Measurements from ENCODE around the gene NENF. TPM values are rescaled to one million over a fixed set of nuclear protein-coding genes. Genes with fewer than 3 reads are reported as not detected.
"Not testable (repeated sequence)": the region's sequence is repeated elsewhere in the genome, so short reads cannot be mapped to it uniquely, and the experiment has no call there.

The NENF gene
- polyA plus RNA-seq, 1 of the 3 experiments (the other 2 are of a cell fraction): 78.7 TPM

DNA sequence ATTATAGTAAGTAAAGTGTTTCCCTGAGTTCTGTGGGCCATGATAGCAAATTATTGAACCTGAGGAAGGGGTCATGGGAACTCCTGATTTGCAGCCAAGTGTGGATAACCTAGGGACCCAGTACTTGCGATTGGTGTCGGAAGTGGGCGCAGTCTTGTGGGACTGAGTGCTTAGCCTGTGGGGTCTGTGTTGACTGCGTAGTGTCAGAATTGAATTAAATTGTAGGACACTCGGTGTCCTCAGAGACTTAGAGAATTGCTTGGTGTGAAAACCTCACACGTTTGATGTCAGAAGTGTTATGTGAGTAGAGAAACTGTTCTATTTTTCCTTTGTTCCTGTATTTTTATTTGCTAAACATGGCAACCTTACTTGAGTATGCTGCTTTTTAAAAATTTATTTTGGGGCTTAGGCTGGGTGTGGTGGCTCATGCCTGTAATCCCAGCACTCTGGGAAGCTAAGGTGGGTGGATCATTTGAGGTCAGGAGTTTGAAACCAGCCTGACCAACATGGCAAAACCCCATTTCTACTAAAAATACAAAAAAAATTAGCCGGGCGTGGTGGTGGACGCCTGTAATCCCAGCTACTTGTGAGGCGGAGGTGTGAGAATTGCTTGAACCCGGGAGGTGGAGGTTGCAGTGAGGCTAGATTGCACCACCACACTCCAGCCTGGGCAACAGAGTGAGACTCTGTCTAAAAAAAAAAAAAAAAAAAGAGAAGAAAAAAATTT, 48.2 kb downstream of the NENF start:
- H3K4me2 ChIP-seq; H3K79me2 ChIP-seq (ENCODE audit: insufficient read depth); DNase-seq; H3K9me2 ChIP-seq; H3K9ac ChIP-seq; H3K27ac ChIP-seq (ENCODE audit: low read depth in 2 of 2, low read length in 1 of 2); H3K27me3 ChIP-seq (ENCODE audit: insufficient read depth); H3K9me3 ChIP-seq; H3K36me3 ChIP-seq (replicated peaks in 1 of 2; ENCODE audit: control insufficient read depth in 1 of 2, insufficient read depth in 2 of 2, low read length in 1 of 2); H3K4me3 ChIP-seq (ENCODE audit: low read depth in 2 of 2, low read length in 1 of 2); H2AFZ ChIP-seq (ENCODE audit: low read depth); POLR2A ChIA-PET; H3F3A ChIP-seq (replicated peaks; ENCODE audit: insufficient read depth); H3K4me1 ChIP-seq (ENCODE audit: control insufficient read depth in 1 of 2, insufficient read depth in 2 of 2, low read depth in 1 of 2, low read length in 1 of 2); H4K20me1 ChIP-seq (ENCODE audit: insufficient read depth): not testable (repeated sequence)
- CTCF ChIA-PET: interaction anchor here (1.2 to 5.2 kb wide), 5 partner anchors 24 to 301 kb away, joined by 3 to 51 read pairs (median 10); no protein-coding TSS in a partner anchor
- WGBS (ENCODE audit: low lambda C conversion rate): 85% methylated on average over 11 of the region's 11 CpGs

DNA sequence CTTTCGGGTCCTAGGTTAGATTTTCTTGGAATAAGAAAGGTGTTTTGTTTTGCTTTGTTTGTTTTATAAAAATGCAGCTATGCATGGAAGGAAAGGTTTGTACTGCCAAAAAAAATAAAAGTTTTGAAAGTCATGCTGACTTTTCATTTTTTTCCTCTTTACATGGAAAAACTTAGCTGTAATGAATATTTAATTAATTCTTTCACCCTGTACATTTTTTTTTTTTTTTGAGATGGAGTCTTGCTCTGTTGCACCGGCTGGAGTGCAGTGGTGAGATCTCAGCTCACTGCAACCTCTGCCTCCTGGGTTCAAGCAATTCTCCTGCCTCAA, 48.7 kb downstream of the NENF start:
- POLR2A ChIA-PET: no interaction called here
- H3K9me3 ChIP-seq: no peaks in the 10 kb centered on the region
- no peaks in the 10 kb centered on the region for H3K79me2 ChIP-seq (ENCODE audit: insufficient read depth)
- H3K36me3 ChIP-seq (replicated peaks in 1 of 2; ENCODE audit: control insufficient read depth in 1 of 2, insufficient read depth in 2 of 2, low read length in 1 of 2): no peaks in the 10 kb centered on the region
- DNase-seq: no peak
- H3K27ac ChIP-seq (ENCODE audit: low read depth in 2 of 2, low read length in 1 of 2): no peak overlapping the region
- H2AFZ ChIP-seq (ENCODE audit: low read depth): no peak overlapping the region
- TF ChIP-seq, protein P1, sequence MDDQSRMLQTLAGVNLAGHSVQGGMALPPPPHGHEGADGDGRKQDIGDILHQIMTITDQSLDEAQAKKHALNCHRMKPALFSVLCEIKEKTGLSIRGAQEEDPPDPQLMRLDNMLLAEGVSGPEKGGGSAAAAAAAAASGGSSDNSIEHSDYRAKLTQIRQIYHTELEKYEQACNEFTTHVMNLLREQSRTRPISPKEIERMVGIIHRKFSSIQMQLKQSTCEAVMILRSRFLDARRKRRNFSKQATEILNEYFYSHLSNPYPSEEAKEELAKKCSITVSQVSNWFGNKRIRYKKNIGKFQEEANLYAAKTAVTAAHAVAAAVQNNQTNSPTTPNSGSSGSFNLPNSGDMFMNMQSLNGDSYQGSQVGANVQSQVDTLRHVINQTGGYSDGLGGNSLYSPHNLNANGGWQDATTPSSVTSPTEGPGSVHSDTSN (IDR thresholded peaks at IDR 0.05): no peak
- TF ChIP-seq YY1 (IDR thresholded peaks at IDR 0.05; ENCODE audit: low read depth) (no peak), JUND (IDR thresholded peaks at IDR 0.05) (no peak)
- H4K20me1 ChIP-seq (ENCODE audit: insufficient read depth): no peaks in the 10 kb centered on the region
- H3K27me3 ChIP-seq (ENCODE audit: insufficient read depth): no peaks in the 10 kb centered on the region; the same call in 1 of the 2 replicates
- H3K4me2 ChIP-seq: no peak overlapping the region
- H3K4me3 ChIP-seq (ENCODE audit: low read depth in 2 of 2, low read length in 1 of 2): no peak overlapping the region
- 64% methylated on average over 2 of the region's 2 CpGs for WGBS (ENCODE audit: low lambda C conversion rate)
- H3K9ac ChIP-seq: no peak overlapping the region
- CTCF ChIA-PET: interaction anchor here (5.2 kb wide), 1 partner anchor 27 kb away, joined by 36 read pairs; no protein-coding TSS in a partner anchor
- no peaks in the 10 kb centered on the region for H3K9me2 ChIP-seq
- no peaks in the 10 kb centered on the region for H3F3A ChIP-seq (replicated peaks; ENCODE audit: insufficient read depth)
- peaks cover 0 to 9% of the 10 kb centered on the region in 2 experiments; a peak in 1 of 4 replicates for H3K4me1 ChIP-seq (ENCODE audit: control insufficient read depth in 1 of 2, insufficient read depth in 2 of 2, low read depth in 1 of 2, low read length in 1 of 2)

DNA sequence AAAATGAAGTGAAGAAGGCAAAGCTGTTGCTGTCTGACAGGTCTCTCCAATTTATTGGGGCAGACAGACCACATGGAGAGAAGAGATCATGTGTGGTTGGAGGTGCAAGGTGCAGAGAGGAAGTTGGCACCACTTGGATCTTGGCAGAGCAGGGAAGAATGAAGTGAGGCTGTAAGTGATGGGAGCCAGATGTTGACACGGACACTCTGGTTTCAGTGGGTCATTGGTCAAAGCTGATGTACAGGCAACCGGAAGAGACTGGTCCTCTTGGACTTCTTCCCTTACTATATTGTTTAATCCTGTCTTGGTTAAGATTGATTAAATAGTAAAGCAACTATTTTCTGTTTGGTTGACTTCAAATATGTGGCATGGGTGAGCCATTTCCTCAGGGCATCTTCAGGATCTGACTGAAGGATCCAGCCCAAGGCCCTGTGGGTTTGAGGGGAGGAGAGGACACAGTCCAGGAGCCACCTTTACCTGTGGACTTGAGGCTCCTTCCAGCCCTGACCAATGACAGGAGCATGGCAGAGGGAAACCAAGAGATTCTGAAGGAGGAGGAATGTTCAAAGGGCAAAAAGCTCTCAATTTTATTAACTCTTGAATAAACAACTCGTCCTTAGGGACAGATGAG, 49.4 kb downstream of the NENF start:
- Histone ChIP-seq H3K27me3 (ENCODE audit: insufficient read depth) (no peaks in the 10 kb centered on the region; the same call in 1 of the 2 replicates), H3K9me3 (no peaks in the 10 kb centered on the region), H3K4me1 (ENCODE audit: control insufficient read depth in 1 of 2, insufficient read depth in 2 of 2, low read depth in 1 of 2, low read length in 1 of 2) (peaks cover 0 to 12% of the 10 kb centered on the region in 2 experiments; a peak in 1 of 4 replicates), H3K4me2 (no peak overlapping the region), H3K4me3 (ENCODE audit: low read depth in 2 of 2, low read length in 1 of 2) (no peak overlapping the region), H3K27ac (ENCODE audit: low read depth in 2 of 2, low read length in 1 of 2) (no peak overlapping the region), H3K9ac (no peak overlapping the region), H4K20me1 (ENCODE audit: insufficient read depth) (no peaks in the 10 kb centered on the region), H3K79me2 (ENCODE audit: insufficient read depth) (no peaks in the 10 kb centered on the region), H3F3A (replicated peaks; ENCODE audit: insufficient read depth) (no peaks in the 10 kb centered on the region), H3K36me3 (replicated peaks in 1 of 2; ENCODE audit: control insufficient read depth in 1 of 2, insufficient read depth in 2 of 2, low read length in 1 of 2) (no peaks in the 10 kb centered on the region), H3K9me2 (no peaks in the 10 kb centered on the region), H2AFZ (ENCODE audit: low read depth) (no peak overlapping the region)
- ChIA-PET CTCF (interaction anchor here (0.7 to 1.7 kb wide), 2 partner anchors 26 to 411 kb away, joined by 3 to 8 read pairs; no protein-coding TSS in a partner anchor), POLR2A (no interaction called here)
- WGBS (ENCODE audit: low lambda C conversion rate): 41% methylated on average over 3 of the region's 3 CpGs
- no peak for DNase-seq
- TF ChIP-seq JUND (IDR thresholded peaks at IDR 0.05) (no peak), RAD21 (IDR thresholded peaks at IDR 0.05; ENCODE audit: low read length) (no peak), YY1 (IDR thresholded peaks at IDR 0.05; ENCODE audit: low read depth) (no peak), MEF2A (IDR thresholded peaks at IDR 0.05; ENCODE audit: borderline replicate concordance, low read depth) (no peak), MXI1 (IDR thresholded peaks at IDR 0.05; ENCODE audit: low read depth, low read length) (no peak), NRF1 (IDR thresholded peaks at IDR 0.05; ENCODE audit: low read depth, low read length) (no peak), POLR2AphosphoS5 (IDR thresholded peaks at IDR 0.05; ENCODE audit: low read depth, low read length) (no peak), FOSL2 (IDR thresholded peaks at IDR 0.05; ENCODE audit: borderline replicate concordance, low read depth) (no peak), EZH2phosphoT487 (IDR thresholded peaks at IDR 0.05; ENCODE audit: borderline replicate concordance, low read depth) (no peak)
- TF ChIP-seq, protein P2, sequence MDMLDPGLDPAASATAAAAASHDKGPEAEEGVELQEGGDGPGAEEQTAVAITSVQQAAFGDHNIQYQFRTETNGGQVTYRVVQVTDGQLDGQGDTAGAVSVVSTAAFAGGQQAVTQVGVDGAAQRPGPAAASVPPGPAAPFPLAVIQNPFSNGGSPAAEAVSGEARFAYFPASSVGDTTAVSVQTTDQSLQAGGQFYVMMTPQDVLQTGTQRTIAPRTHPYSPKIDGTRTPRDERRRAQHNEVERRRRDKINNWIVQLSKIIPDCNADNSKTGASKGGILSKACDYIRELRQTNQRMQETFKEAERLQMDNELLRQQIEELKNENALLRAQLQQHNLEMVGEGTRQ (IDR thresholded peaks at IDR 0.05; ENCODE audit: borderline replicate concordance, low read depth, low read length): no peak
- TF ChIP-seq, protein P3, sequence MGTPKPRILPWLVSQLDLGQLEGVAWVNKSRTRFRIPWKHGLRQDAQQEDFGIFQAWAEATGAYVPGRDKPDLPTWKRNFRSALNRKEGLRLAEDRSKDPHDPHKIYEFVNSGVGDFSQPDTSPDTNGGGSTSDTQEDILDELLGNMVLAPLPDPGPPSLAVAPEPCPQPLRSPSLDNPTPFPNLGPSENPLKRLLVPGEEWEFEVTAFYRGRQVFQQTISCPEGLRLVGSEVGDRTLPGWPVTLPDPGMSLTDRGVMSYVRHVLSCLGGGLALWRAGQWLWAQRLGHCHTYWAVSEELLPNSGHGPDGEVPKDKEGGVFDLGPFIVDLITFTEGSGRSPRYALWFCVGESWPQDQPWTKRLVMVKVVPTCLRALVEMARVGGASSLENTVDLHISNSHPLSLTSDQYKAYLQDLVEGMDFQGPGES (IDR thresholded peaks at IDR 0.05; ENCODE audit: low read depth, low read length): no peak
- TF ChIP-seq, protein P4, sequence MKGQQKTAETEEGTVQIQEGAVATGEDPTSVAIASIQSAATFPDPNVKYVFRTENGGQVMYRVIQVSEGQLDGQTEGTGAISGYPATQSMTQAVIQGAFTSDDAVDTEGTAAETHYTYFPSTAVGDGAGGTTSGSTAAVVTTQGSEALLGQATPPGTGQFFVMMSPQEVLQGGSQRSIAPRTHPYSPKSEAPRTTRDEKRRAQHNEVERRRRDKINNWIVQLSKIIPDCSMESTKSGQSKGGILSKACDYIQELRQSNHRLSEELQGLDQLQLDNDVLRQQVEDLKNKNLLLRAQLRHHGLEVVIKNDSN (IDR thresholded peaks at IDR 0.05; ENCODE audit: borderline replicate concordance, low read depth): no peak
- TF ChIP-seq, protein P5, sequence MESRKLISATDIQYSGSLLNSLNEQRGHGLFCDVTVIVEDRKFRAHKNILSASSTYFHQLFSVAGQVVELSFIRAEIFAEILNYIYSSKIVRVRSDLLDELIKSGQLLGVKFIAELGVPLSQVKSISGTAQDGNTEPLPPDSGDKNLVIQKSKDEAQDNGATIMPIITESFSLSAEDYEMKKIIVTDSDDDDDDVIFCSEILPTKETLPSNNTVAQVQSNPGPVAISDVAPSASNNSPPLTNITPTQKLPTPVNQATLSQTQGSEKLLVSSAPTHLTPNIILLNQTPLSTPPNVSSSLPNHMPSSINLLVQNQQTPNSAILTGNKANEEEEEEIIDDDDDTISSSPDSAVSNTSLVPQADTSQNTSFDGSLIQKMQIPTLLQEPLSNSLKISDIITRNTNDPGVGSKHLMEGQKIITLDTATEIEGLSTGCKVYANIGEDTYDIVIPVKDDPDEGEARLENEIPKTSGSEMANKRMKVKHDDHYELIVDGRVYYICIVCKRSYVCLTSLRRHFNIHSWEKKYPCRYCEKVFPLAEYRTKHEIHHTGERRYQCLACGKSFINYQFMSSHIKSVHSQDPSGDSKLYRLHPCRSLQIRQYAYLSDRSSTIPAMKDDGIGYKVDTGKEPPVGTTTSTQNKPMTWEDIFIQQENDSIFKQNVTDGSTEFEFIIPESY (IDR thresholded peaks at IDR 0.05; ENCODE audit: borderline replicate concordance, low read depth): no peak

All from SK-N-SH (cell line).